ENCODE measurements around the gene BMPR1B.

BMPR1B gene

DNA sequence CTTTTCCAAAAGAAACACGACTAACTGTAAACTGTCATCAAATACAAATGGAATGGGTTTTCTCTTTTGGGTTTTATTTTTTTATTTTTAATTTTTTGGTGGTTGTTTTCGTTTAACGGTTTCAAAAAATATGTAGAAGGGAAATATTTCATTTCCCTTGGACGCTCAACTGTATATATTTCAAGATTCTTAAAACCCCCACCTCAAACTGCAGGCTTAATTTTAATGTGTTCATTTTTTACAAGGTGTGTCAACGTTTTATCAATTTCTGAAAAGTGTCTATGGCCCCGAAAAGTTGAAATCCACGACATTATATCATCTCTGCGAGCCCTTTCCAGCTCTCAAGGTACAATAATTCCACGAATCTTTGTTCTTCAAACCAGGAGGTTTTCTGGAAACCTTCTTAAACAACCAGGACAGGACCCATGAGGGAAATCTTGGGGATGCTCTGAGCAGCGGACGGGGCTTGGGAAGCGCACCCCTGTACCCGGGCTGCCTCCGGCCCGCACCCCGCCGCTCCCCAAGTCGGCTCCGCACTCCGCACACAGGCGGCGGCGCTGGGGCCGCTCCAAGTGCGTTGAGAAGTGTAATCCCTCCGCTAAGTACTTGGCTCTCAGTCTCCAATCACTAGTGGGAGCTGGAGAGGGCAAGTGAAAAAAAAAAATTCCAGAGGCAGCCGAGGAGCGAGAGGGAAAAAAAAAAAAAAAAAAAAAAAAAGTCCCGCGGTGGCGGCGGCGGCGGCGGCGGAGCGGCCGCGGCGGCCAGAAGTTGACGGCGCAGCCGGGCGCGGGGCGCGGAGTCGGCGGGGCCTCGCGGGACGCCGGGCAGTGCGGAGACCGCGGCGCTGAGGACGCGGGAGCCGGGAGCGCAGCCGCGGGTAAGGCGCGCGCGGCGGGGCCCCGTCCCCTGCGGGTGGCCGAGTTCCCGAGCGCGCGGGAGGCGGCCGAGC lies at the start of gene BMPR1B:
Gene BMPR1B (plus strand): TSS at position 764 of the 949 bp plus-strand sequence. CDS start 346,470 bp downstream, outside the sequence.
- no peak for DNase-seq (ENCODE audit: low read depth)

DNA sequence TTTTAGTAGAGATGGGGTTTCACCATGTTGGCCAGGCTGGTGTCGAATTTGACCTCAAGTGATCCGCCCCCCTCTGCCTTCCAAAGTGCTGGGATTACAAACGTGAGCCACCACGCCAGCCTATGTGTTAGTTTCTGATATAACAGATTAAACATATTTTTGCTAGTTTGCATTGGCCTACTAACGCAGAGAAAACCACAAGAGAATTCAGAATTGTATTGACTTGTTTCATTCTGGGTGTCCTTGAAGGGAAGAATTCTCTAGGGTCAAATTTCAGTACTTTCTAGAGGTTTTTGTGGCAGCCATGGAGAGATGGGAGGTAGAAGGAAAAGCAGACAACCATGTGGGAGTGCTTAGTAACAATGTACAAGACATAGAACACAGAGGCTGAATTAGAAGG lies 46.1 kb upstream of the BMPR1B start:
- no peak for DNase-seq (ENCODE audit: low read depth)

DNA sequence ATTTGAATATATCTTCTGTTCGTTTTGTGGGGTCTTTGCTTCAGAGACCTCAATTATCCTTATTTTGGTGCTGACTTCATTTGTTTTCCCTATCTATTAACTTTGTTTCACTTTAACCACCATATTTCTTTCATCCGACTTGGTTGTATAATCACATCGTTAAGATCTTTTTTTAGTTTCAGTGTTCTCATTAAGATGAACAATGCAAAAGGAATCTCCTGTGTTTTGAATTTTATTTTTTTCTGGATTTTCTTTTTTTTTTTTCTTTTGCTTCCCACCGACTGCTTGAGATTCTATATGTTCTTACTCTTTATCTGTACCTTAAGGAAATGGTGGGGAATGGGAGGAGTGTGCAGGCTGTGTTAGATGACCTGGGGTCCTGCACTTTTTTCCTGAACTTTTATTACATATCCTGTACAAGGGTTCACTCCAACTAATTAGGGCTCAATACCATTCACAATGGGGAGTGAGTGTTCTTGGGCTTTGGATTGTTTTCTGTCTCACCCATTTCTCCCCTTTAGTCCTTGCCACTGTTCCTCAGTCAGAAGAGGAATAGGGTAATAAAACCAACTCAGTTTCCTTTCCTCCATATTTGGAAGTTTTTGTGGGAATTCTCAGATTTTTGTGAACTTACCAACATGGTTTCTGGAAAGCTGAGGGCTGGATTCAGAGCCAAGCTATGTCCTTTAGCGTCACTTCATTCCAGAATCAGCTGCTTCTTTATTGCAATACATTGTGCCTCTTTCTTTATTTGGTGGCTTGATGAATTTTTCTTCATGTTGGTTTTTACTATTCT lies 43.2 kb upstream of the BMPR1B start:
- DNase-seq (ENCODE audit: low read depth) = no peak

DNA sequence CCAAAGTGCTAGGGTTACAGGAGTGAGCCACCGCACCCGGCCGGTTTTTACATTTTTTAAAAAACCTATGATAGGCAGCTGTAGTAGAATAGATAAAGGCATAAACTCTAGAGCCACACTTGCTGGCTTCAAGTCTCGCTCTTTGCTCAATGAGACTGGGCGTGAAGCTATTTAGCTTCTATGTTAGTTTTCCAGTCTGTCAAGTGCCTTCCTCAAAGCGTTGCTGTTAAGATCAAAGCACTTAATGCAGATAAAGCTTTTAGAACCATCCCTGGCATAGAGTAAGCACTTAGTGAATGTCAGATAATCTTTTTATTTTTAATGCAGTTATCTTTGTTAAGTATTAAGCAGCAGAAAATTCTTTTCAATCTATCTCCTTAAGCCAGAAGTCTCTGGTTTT lies 42.0 kb upstream of the BMPR1B start:
- DNase-seq (ENCODE audit: low read depth) = no peak

DNA sequence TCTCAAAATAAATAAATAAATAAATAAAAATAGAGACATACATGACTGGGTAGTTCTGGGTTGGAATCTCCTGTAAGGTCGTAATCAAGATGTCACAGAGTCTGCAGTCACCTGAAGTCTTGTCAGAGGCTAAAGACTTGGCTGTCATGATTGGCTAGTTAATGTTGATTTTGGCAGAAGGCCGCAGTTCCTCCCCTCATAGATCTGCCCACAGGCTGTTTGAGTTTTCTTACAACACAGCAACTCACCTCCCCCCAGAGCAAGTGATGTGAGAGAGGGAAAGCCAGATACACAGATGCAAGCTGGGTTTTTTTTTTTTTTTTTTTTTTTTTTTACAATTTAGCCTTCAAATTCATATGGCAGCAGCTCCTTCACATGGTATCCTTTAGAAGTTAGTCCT lies 36.4 kb upstream of the BMPR1B start:
- DNase-seq (ENCODE audit: low read depth) = no peak

DNA sequence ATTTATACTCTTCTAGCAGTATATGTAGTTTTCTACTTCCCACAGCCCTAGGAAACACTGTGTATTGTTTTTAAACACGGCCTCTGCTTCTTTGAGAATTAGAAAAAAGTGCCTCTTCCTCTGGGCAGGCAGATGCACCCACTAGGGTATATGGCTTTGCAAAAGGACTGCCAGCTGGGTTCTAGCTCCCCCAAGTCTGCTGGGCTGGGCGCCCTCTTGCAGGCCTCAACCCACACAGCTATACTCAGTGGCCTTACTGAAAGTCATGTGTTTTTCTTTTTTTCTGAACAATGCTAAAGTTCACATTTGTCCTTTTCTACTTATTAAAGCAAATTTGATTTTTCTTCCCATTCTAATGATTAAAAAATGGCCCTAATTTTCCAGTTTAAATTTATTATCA lies 35.5 kb upstream of the BMPR1B start:
- DNase-seq (ENCODE audit: low read depth) = no peak

DNA sequence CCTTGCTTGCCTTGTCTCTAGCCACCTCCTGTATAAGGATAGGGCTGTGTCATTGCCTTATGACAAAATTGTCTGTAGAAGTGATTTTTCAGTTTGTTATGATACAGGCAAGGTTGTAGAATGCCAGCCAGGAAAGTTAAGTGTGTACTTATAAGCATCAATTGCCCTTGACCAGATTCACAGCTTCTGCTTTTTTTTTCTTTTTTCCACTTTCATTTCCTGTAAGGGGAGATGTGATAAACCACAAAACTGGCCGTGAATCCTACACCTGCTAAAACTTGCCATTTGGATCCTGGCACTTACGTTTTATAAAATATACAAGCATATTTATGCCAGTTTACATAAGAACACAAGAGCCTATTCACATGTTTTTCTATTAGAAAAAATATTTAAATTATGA lies 35.0 kb upstream of the BMPR1B start:
- DNase-seq (ENCODE audit: low read depth) = no peak

DNA sequence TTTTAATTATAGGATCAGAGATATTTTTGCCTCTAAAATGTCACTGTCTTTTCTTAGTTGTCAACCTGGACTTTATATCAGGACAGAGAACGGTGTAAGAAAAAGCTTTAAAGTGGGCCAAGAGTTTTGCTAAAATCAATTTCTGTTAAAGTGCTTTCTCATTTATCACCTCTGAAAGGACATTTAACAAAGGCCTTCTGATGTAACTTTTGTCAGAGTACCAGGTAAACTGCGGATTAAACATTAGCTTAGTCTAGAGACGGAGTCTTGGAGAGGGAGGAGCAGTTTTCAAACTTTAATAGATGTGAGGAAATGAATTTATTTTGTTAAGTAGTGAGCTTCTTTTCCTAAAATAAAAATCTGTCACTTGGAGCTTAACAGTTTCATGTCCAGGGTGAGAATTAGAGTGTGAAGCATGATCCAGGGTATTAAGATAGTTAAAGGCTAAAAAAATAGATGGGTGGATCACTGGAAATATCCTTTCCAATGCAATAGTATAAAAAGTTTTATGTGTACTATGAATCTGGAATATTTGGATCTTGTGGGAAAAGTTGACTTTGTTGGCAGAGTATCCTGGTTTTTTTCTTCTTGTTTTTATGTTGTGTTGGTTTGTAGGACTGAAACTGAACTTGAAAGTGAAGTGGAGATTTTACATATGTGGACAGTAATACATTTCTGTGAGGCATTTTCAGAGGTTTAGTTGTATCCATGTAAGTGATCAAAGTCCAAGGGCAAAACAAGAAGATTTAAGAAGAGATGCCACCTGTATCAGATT lies 33.6 kb upstream of the BMPR1B start:
- no peak for DNase-seq (ENCODE audit: low read depth)

DNA sequence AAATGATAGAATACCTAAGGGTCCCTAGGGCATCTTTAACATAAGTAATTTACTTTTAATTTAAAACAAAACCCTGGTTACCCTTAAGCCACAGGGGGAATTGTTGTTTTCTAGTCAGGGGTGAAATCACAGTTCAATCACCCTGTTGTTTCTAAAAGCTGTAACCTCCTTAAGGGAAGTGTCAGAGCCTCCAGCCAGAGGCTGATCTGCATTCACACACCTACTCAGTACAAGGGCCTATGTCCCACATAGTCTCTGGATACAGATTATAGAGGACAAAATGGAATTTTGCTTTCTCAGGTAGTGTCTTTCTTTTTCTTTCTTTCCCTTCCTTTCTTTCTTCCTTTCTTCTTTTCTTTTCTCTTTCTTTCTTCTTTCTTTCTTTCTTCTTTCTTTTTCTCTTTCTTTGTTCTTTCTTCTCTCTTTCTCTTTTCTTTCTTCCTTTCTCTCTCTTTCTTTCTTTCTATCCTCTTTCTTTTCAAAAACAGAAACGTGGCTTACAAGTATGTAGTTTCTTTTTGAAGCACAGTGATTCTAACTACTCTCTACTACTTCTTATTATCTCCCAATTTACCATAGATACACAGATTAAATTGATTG lies 31.1 kb upstream of the BMPR1B start:
- no peak for DNase-seq (ENCODE audit: low read depth)

DNA sequence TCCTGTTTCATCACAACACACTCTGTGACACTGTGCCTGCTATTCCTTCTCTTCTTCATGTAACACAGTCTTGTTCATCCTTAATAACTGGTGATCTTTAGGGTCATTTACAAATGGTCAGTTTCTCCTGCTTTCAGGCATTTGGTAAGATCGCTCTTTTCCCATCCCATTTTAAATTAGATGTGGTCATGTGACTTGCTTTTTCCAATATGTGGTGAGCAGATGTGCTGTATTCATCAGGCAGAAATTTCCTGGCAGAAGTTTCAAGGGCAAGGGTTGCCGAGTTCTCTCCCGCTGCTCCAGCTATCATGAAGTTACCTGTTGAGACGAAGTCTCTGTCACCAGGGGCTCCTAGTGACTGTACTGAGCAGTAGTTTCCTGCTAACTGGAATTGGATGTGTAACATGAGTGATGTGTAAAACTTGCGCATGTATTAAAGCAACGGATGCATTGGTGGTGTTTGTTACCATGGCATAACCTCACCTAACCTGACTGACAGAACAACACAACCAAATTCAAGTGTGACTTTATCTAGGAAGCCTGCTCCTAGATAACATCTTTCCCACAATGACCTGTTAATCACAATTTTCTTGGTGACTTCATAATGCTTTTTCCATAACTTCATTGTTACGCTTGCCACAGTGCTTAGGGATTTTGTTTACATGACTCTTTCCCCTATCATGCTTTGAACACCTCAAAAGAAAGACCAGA lies 29.5 kb upstream of the BMPR1B start:
- no peak for DNase-seq (ENCODE audit: low read depth)

DNA sequence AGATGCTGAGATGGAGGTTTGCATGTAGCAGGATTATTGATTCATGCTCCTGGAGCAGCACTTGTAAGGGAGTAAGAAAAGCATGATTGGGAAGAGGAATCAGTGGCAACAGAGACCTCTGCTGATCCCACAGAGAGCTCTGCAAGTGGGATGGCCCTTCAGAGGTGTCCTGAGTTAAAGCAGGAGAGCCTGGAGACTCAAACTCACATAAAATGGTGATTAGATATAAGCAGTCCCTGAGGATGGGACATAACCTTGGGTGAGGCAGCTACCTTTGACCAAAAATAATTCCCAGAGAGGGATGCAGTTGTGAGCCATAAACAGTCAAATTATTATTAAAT lies 25.4 kb upstream of the BMPR1B start:
- no peak for DNase-seq (ENCODE audit: low read depth)

DNA sequence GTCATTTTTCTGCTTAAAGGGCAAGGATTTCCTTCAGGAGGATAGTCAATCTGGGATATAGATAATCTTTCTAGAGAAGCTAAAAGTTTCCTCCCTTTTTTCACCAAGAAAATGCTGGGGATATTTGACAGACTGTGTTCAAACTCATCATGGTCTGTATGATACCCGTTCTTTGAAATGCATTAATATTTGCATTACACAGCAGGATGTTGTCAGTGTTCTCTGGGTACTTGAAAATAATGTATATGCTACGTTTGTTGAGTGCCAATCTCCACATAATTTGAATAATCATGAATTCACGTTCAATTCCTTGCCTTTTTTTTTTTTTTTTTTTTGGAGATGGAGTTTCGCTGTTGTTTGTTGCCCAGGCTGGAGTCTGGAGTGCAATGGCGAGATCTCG lies 18.0 kb upstream of the BMPR1B start:
- DNase-seq (ENCODE audit: low read depth) = no peak

DNA sequence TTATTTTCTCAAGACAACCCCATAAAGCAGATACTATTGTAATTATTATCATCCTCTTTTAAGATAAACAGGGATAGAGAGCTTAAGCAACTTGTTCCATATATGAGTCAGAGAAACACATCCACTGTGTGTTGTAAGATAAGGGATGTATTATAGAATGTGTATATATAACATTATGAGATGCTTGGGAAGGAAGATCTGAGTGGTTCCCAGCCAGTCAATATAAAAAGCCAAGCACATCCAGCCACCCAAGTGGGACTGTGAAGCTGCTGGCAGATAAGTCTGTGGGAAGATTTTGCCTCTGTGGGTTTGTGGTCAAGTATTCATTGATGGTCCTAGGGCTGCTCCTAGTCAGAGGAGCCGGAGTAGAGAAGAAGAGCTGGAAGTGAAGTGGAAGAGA lies 16.5 kb upstream of the BMPR1B start:
- no peak for DNase-seq (ENCODE audit: low read depth)

DNA sequence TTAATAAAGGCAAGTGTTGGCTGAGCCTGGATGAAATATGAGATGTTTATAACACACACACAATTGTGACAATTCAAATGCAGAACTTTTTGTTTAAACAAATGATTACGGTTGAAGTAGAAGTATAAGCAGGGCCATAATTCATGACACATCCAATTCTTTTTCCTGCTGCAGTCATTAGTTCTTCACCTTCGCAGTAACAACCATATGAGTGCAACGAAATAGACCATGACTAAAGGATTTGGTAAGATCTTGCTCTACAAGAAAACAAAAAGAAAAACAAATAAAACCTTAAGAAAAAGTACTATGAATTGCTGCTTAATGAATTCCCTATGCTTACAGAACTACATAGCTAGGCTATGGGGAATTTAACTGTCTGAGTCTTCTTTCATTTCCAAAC lies 13.9 kb upstream of the BMPR1B start:
- no peak for DNase-seq (ENCODE audit: low read depth)

DNA sequence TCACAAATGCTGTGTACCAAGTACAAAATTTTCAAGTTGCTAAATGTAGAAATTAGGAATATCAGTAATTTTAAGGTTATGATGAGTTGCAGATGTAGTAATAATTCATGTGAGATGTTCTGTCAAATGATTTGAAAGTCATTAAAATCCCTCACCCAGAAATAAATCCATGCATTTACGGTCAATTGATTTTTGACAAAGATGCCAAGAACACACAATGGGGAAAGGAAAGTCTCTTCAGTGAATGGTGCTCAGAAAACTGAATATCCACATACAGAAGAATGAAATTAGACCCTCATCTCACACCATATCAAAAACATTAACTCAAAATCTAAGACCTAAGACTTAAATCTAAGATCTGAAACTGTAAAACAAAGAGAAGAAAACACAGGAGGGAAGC lies 12.9 kb upstream of the BMPR1B start:
- no peak for DNase-seq (ENCODE audit: low read depth)

DNA sequence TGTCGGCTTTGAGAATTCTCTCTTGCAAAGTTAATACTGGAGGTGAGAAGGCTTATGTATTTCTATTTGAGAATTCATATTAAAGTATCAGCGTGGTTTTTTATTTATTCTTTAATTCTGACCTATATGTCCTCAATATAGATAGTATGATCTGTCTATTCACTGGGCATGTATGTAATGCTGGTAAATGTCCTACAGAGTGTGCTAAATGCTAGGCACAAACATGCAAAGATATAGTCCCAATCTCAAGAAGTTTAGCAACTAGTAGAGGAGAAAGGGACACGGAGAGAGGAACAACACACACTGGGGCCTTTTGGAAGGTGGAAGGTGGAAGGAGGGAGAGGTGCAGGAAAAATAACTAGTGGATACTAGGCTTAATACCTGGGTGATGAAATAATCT lies 11.0 kb upstream of the BMPR1B start:
- DNase-seq (ENCODE audit: low read depth) = no peak

DNA sequence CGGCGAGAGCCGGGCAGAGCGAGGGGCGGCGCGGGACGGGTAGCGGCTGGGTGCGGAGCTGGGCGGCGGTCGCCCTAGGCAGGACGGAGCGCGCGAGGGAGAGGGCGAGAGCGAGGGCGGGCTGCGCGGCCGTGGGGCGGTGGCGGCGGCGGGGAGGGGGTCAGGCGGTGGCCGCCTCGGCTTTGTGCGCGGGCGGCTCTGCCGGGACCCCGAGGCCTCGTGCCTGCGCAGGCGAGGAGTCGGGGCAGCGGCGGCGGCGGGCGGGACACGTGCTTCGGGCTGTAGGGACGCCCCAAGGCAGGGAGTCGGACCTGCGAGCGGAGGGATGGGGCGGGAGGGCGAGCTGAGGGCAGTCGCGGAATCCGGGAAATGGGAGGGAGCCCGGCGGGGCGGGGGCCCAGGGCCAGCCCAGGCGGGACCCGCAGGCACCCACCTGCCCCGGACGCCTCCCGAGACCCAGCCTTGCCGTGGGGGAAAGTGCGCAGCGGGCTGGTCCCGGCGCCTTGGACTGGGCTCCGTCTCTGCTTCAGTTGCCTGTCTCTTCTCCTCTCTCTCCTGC lies 465 bp downstream of the BMPR1B start:
- DNase-seq (ENCODE audit: low read depth) = no peak

DNA sequence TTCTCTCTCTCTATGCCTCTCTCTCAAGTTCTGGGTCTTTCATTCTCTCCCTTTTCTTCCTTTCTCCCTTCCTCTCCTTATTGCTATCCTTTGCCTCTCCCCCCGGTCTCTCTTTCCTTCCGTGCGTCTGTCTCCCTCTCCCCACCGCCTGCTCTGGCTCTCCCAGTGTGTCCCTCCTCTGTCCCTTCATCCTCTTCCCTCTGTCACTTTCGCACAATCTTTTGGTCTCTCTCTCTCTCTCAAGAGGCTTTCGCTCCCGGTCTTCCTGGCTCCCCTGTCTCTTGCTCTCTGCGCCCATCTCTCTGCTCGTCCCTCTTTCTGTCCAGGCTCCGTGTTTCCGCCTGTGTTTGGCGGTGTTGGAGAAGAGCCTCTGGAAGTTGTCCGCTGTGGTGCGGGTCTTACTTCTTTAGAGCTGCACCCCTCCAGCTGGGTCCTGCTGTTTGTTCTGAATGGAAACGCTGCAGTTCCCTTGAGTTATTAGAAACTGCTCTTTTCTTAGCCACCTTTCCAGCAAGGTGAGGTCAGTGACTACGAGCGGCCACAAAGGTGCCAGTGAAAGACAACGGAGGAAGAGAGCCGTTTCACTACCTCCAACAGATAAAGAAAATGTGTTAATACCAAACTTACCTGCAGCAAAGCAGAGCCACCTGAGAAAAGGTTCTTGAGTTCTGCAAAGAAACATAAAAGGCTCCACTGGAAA lies 1.1 kb downstream of the BMPR1B start:
- no peak for DNase-seq (ENCODE audit: low read depth)

DNA sequence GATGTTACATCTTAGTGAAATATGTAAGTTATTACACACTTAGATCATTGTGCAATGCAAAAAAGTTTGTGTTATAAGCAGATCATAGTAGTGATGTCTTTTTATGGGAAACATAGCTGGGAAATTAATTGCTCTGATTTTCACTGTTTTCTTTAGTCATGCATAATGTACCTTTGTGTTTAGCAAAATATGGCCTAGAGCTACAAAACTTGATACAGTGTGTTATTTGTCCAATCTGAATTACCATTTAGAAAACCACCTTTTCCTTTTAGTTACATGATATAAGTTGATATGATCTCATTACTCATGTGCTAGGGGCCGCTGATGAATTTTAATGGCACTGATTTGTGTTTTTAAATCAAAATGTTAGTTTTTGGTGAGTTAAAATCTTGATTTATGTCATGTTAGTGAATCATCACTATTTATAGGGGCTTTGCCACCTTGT lies 2.0 kb downstream of the BMPR1B start:
- DNase-seq (ENCODE audit: low read depth) = no peak

DNA sequence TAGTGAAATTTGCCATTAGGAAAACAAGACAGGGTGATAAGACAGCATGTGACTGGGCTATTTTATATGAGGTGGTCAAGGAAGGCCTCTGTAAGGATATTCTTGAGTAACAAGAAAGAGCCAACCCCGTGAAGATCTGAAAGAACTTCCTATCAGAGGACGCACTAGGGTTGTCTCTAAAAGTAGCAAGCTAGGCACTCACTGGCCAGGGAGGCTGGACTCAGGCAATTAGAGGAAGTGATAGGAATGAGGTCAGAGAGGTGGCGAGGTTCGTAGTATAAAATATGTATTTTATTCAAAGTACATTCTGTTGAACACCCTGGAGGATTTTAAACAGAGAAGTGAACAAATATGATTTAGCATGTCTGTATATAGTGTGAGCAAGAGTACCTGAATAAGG lies 4.6 kb downstream of the BMPR1B start:
- no peak for DNase-seq (ENCODE audit: low read depth)

Measured in stimulated activated CD8-positive, alpha-beta memory T cell treated with anti-CD3 and anti-CD28 coated beads, Interleukin-12 subunit alpha, Interleukin-12 subunit beta, amount 100 ng/mL, for 4 hours (primary cell).